Thoracic aorta (tissue), 2 donors: ENCODE results near the gene ITIH3. TPM values are rescaled to one million over a fixed set of nuclear protein-coding genes. Genes with fewer than 3 reads are reported as not detected.

Experiments
- ATAC-seq: fragments of 150-250 bp; one replicate; pipeline ENCODE4 v1.8.0; 2017; ENCODE audit warnings: low read depth; ENCODE audit not compliant: insufficient number of reproducible peaks, low FRiP score
- DNase-seq: peaks from one replicate; pipeline ENCODE4 v3.0.0-alpha.2; 2020; ENCODE audit warnings: low spot score
- H3K27ac ChIP-seq, 2 donors: fragments of 200-600 bp; sonication (generic); 1 replicate in 1 of 2; 2 replicates in 1 of 2; pipeline ENCODE4 v1.5.1; 2016; ENCODE audit warnings: mild to moderate bottlenecking in 2 of 2, moderate library complexity in 2 of 2
- H3K27me3 ChIP-seq: fragments of 200-600 bp; sonication (generic); replicated peaks from 2 replicates; pipeline ENCODE4 v1.6.0; 2016; ENCODE audit warnings: mild to moderate bottlenecking; ENCODE audit not compliant: insufficient read depth
- H3K36me3 ChIP-seq: fragments of 200-600 bp; sonication (generic); one replicate; pipeline ENCODE4 v1.5.1; 2016
- H3K4me1 ChIP-seq, 2 donors: fragments of 200-600 bp; sonication (generic); 1 replicate in 1 of 2; 2 replicates in 1 of 2; pipeline versions ENCODE4 v1.5.1 to v1.6.0; 2016; ENCODE audit warnings: low read depth in 2 of 2, mild to moderate bottlenecking in 1 of 2; ENCODE audit not compliant: control insufficient read depth in 1 of 2
- H3K4me3 ChIP-seq: fragments of 200-600 bp; sonication (generic); 2 replicates; pipeline ENCODE4 v1.5.1; 2016; ENCODE audit warnings: mild to moderate bottlenecking
- H3K9me3 ChIP-seq: fragments of 200-600 bp; sonication (generic); 2 replicates; pipeline ENCODE4 v1.5.1; 2016
- CTCF ChIP-seq: fragments of 200-600 bp; sonication (generic); IDR thresholded peaks from one replicate; pipeline ENCODE4 v1.5.1; 2019; ENCODE audit warnings: antibody characterized with exemption
- total RNA-seq, 2 donors: library from RNA; depleted of rRNA; stranded (reverse); fragments of >200 nt; gene quantifications; one replicate each; pipeline versions ENCODE4 v1.1.0 to v1.2.3, GENCODE V29; 2016

Gene ITIH3
- total RNA-seq, 2 donors from 2014 or later, result 2.6 to 14.2 TPM

- H3K4me1 ChIP-seq, result no peaks in the 10 kb centered on the region
- no peaks in the 10 kb centered on the region for H3K36me3 ChIP-seq
- no peaks in the 10 kb centered on the region for H3K27me3 ChIP-seq
- no peak for ATAC-seq
- no peak overlapping the region for H3K4me3 ChIP-seq
- no peak for TF ChIP-seq CTCF
- no peaks in the 10 kb centered on the region for H3K9me3 ChIP-seq
- no peak overlapping the region for H3K27ac ChIP-seq
- DNase-seq, result no peak
These were observed 14.6 kb downstream of the ITIH3 start for GRCh38 chr3:52809149-52809548.

- H3K4me1 ChIP-seq, result no peaks in the 10 kb centered on the region
- DNase-seq, result no peak
- H3K36me3 ChIP-seq, result no peaks in the 10 kb centered on the region
- H3K27me3 ChIP-seq, result no peaks in the 10 kb centered on the region
- H3K4me3 ChIP-seq, result no peak overlapping the region
- H3K9me3 ChIP-seq, result no peaks in the 10 kb centered on the region
- no peak for ATAC-seq
- no peak for TF ChIP-seq CTCF
- no peak overlapping the region for H3K27ac ChIP-seq
These were observed 15.2 kb downstream of the ITIH3 start for GRCh38 chr3:52809662-52810377.

GRCh38 chr3:52810923-52811322 is 16.3 kb downstream of the ITIH3 start:
- Histone ChIP-seq H3K9me3 (no peaks in the 10 kb centered on the region), H3K36me3 (no peaks in the 10 kb centered on the region), H3K27me3 (no peaks in the 10 kb centered on the region), H3K4me3 (no peak overlapping the region), H3K4me1 (no peaks in the 10 kb centered on the region), H3K27ac (no peak overlapping the region)
- TF ChIP-seq CTCF, result no peak
- no peak for DNase-seq
- no peak for ATAC-seq

- Histone ChIP-seq H3K9me3 (no peaks in the 10 kb centered on the region), H3K4me1 (no peaks in the 10 kb centered on the region), H3K27ac (no peak overlapping the region), H3K4me3 (no peak overlapping the region), H3K27me3 (no peaks in the 10 kb centered on the region), H3K36me3 (no peaks in the 10 kb centered on the region)
- DNase-seq (no peak), ATAC-seq (no peak)
- no peak for TF ChIP-seq CTCF
These were observed 16.9 kb downstream of the ITIH3 start for GRCh38 chr3:52811452-52812011.

GRCh38 chr3:52813810-52814209 is 19.2 kb downstream of the ITIH3 start:
- H3K4me1 ChIP-seq, result no peaks in the 10 kb centered on the region
- no peaks in the 10 kb centered on the region for H3K9me3 ChIP-seq
- H3K27me3 ChIP-seq, result no peaks in the 10 kb centered on the region
- TF ChIP-seq CTCF, result no peak
- ATAC-seq (no peak), DNase-seq (no peak)
- H3K4me3 ChIP-seq, result no peak overlapping the region
- no peaks in the 10 kb centered on the region for H3K36me3 ChIP-seq
- no peak overlapping the region for H3K27ac ChIP-seq
